Activated CD8-positive, alpha-beta T cell treated with anti-CD3 and anti-CD28 coated beads for 36 hours (primary cell): Measurements from ENCODE around the gene NKAIN1. TPM values are rescaled to one million over a fixed set of nuclear protein-coding genes. Genes with fewer than 3 reads are reported as not detected.
A peak's percentile ranks its signal among the peaks of the same experiment; 100 is the strongest.
"Not testable (repeated sequence)": the region's sequence is repeated elsewhere in the genome, so short reads cannot be mapped to it uniquely, and the experiment has no call there.

Experiments
- ATAC-seq: fragments of 200-7000 bp; cut with Tn5 transposase; one replicate; pipeline ENCODE4 v1.10.0; 2021; ENCODE audit warnings: mild to moderate bottlenecking, moderate library complexity
- CTCF ChIA-PET: fragments of 350-600 bp; sonication (Branson Sonifier 250); formaldehyde crosslinking; loops from one replicate; lab custom pipeline; 2021; ENCODE audit warnings: antibody characterized with exemption; lab: Charles Lee
- POLR2A ChIA-PET: fragments of 350-600 bp; sonication (Branson Sonifier 250); formaldehyde crosslinking; loops from one replicate; lab custom pipeline; 2021; ENCODE audit warnings: antibody characterized with exemption; lab: Charles Lee
- DNase-seq: peaks from one replicate; pipeline ENCODE4 v3.0.0-alpha.2; 2020
- H3K27ac Mint-ChIP-seq: one replicate; pipeline ENCODE4 v1.8.0; 2021; ENCODE audit warnings: mild to moderate bottlenecking, mixed read lengths
- H3K27me3 Mint-ChIP-seq: one replicate; pipeline ENCODE4 v1.8.0; 2021; ENCODE audit warnings: mixed read lengths
- H3K36me3 Mint-ChIP-seq: one replicate; pipeline ENCODE4 v1.8.0; 2021; ENCODE audit warnings: low read depth, mixed read lengths
- H3K4me1 Mint-ChIP-seq: one replicate; pipeline ENCODE4 v1.8.0; 2021; ENCODE audit warnings: low read depth, mixed read lengths
- H3K4me3 Mint-ChIP-seq: one replicate; pipeline ENCODE4 v1.8.0; 2021; ENCODE audit warnings: mild to moderate bottlenecking, moderate library complexity, mixed read lengths
- H3K9me3 Mint-ChIP-seq: one replicate; pipeline ENCODE4 v1.8.0; 2021; ENCODE audit warnings: mixed read lengths
- CTCF ChIP-seq: fragments of 200-600 bp; IDR thresholded peaks from one replicate; pipeline ENCODE4 v1.8.0; 2022; ENCODE audit warnings: antibody characterized with exemption, mild to moderate bottlenecking
- intact Hi-C: fragments of 100-400 bp; cut with micrococcal nuclease; formaldehyde crosslinking; loops from one replicate; pipeline ENCODE4 v1.10.0; 2022
- total RNA-seq, 2 experiments: library from RNA; stranded (reverse); gene quantifications; one replicate each; pipeline ENCODE4 v1.2.3, GENCODE V29; 2021

Gene NKAIN1
- not detected for total RNA-seq

DNA sequence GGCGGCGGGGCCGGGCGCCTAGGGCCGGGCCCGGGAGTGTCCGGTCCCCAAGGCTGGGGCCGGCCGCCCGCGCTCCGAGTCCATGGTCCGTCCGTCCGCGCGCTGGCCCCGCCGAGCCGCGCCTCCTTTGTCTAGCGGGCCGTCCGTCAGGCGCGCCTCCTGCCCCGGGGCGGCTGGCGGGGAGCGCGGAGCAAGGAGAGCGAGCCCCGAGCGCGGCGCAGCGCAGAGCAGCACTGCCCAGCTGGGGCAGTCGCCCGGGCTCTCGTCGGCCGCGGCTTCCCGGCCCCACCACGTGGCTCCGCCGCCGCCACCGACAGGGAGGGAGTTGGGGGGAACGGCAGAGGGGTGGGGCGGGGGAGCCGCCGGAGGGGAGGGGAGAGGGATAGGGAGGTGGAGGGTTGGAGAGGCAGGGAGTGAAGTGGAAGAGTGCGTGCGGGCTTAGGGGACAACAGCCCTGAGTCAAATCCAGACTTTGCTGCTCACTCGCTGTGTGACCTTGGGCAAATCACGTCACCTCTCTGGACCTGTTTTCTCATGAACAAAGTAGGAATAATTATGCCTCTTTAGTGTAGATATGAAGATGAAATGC, at the start of gene NKAIN1:
Gene NKAIN1, minus strand, starts transcription at position 235 of the 589 bp plus-strand sequence. CDS start 340 bp downstream, outside the sequence.
- Mint-ChIP-seq H3K9me3 (no peaks in the 10 kb centered on the region), H3K4me3 (peak within 1 kb of the TSS; percentile 41), H3K36me3 (no peaks in the 10 kb centered on the region), H3K27ac (no peak within 1 kb of the TSS), H3K27me3 (peaks cover 43% of the 10 kb centered on the region), H3K4me1 (peaks cover 10% of the 10 kb centered on the region)
- intact Hi-C loops: no loop called here
- ATAC-seq (no peak), DNase-seq (no peak)
- no peak for TF ChIP-seq CTCF
- ChIA-PET POLR2A (no interaction called here), CTCF (no interaction called here)

GRCh38 chr1:31289021-31289420, 49.3 kb upstream of the NKAIN1 start:
- POLR2A ChIA-PET: no interaction called here
- Mint-ChIP-seq H3K36me3 (peaks cover 54% of the 10 kb centered on the region), H3K4me3 (no peak overlapping the region)

GRCh38 chr1:31287791-31288190, 48.1 kb upstream of the NKAIN1 start:
- H3K27me3 Mint-ChIP-seq, CTCF ChIA-PET, H3K4me1 Mint-ChIP-seq, ATAC-seq, H3K9me3 Mint-ChIP-seq, intact Hi-C loops, H3K27ac Mint-ChIP-seq, DNase-seq, H3K4me3 Mint-ChIP-seq: not testable (repeated sequence)
- H3K36me3 Mint-ChIP-seq: peaks cover 53% of the 10 kb centered on the region
- POLR2A ChIA-PET: interaction anchor here (1.6 kb wide), 1 partner anchor 8 kb away, joined by 7 read pairs; the partner anchor contains the start of genes SNRNP40 and ZCCHC17

More at GRCh38 chr1:31289021-31289420, 49.3 kb upstream of the NKAIN1 start:
- TF ChIP-seq CTCF: no peak
- no peaks in the 10 kb centered on the region for H3K9me3 Mint-ChIP-seq
- CTCF ChIA-PET: no interaction called here
- no peaks in the 10 kb centered on the region for H3K27me3 Mint-ChIP-seq
- H3K4me1 Mint-ChIP-seq: peaks cover 6% of the 10 kb centered on the region
- intact Hi-C loops: no loop called here
- ATAC-seq (no peak), DNase-seq (no peak)
- no peak overlapping the region for H3K27ac Mint-ChIP-seq

- H3K9me3 Mint-ChIP-seq, H3K4me1 Mint-ChIP-seq, DNase-seq, H3K27ac Mint-ChIP-seq, H3K27me3 Mint-ChIP-seq, intact Hi-C loops, CTCF ChIA-PET, H3K4me3 Mint-ChIP-seq, ATAC-seq: not testable (repeated sequence)
- H3K36me3 Mint-ChIP-seq: peaks cover 58% of the 10 kb centered on the region
- POLR2A ChIA-PET: interaction anchor here (2.3 kb wide), 1 partner anchor 14 kb away, joined by 9 read pairs; the partner anchor contains the start of genes SNRNP40 and ZCCHC17
Observed at GRCh38 chr1:31282426-31282825, 42.7 kb upstream of the NKAIN1 start.

DNA sequence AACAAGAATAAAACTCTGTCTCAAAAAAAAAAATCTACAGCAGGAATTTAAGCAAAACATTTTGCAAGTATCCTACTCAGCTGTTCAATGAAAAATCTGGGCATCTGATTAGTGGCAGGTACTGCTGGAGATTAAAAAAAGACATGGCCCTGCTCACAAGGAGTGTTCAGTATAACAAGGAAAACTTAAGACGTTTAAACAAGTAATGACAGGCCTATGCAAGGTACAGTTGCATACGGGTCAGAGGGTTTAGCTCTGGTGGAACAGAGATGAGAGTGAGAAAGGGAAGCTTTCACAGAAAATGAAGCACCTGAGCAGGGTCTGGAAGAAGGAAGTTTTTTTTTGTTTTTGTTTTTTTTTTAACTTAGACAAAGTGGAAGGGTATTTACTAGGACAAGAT, 33.9 kb upstream of the NKAIN1 start:
- CTCF ChIA-PET: no interaction called here
- Mint-ChIP-seq H3K36me3 (peaks cover 43% of the 10 kb centered on the region), H3K4me1 (peaks cover 8% of the 10 kb centered on the region), H3K4me3 (no peak overlapping the region), H3K27me3 (no peaks in the 10 kb centered on the region), H3K27ac (no peak overlapping the region), H3K9me3 (no peaks in the 10 kb centered on the region)
- intact Hi-C loops: no loop called here
- DNase-seq (no peak), ATAC-seq (no peak)
- POLR2A ChIA-PET: interaction anchor here (0.5 kb wide), 2 partner anchors 60 to 538 kb away, joined by 3 to 5 read pairs; no protein-coding TSS in a partner anchor
- TF ChIP-seq CTCF: no peak

GRCh38 chr1:31272369-31272768, 32.7 kb upstream of the NKAIN1 start:
- ChIA-PET POLR2A (interaction anchor here (1.1 kb wide), 1 partner anchor 9 kb away, joined by 3 read pairs; no protein-coding TSS in a partner anchor), CTCF (interaction anchor here (1.3 kb wide), 1 partner anchor 91 kb away, joined by 3 read pairs; no protein-coding TSS in a partner anchor)
- DNase-seq (no peak), ATAC-seq (no peak)
- no peak overlapping the region for H3K27ac Mint-ChIP-seq
- H3K4me1 Mint-ChIP-seq: peaks cover 5% of the 10 kb centered on the region
- TF ChIP-seq CTCF: no peak
- peaks cover 39% of the 10 kb centered on the region for H3K36me3 Mint-ChIP-seq
- H3K4me3 Mint-ChIP-seq: no peak overlapping the region
- H3K27me3 Mint-ChIP-seq: no peaks in the 10 kb centered on the region
- intact Hi-C loops: no loop called here
- no peaks in the 10 kb centered on the region for H3K9me3 Mint-ChIP-seq
